HCT116 (cell line): ENCODE results near the gene NKIRAS2. TPM values are rescaled to one million over a fixed set of nuclear protein-coding genes. Genes with fewer than 3 reads are reported as not detected.

Source experiments
- ATAC-seq: fragments of 200-7000 bp; cut with Tn5 transposase; 2 replicates; pipeline ENCODE4 v1.9.1; 2020; ENCODE audit warnings: mild to moderate bottlenecking, moderate library complexity
- Bru-seq: library from RNA; stranded (reverse); fragments of 400-500 nt; gene quantifications from one replicate; lab custom pipeline; 2021; lab: Mats Ljungman, UMichigan
- BruChase-seq, 2 experiments: library from RNA; stranded (reverse); fragments of 400-500 nt; gene quantifications; one replicate each; lab custom pipeline; 2021; lab: Mats Ljungman, UMichigan
- BruUV-seq: library from RNA; stranded (reverse); fragments of 400-500 nt; replicated peaks from 2 replicates; lab custom pipeline; 2021; lab: Mats Ljungman, UMichigan
- CTCF ChIA-PET: fragments of 300-600 bp; sonication (Branson Sonifier 250); formaldehyde crosslinking; loops from one replicate; lab custom pipeline; 2021; ENCODE audit warnings: antibody characterized with exemption; lab: Charles Lee
- POLR2A ChIA-PET: fragments of 300-600, 350-600 bp; sonication (Branson Sonifier 250); formaldehyde crosslinking; loops from one replicate; lab custom pipeline; 2021; ENCODE audit warnings: antibody characterized with exemption; lab: Charles Lee
- RAD21 ChIA-PET, 2 experiments: fragments of 300-600 bp; sonication (Branson Sonifier 250); formaldehyde crosslinking; loops; one replicate each; lab custom pipeline; 2023; ENCODE audit warnings: low total read pairs in 2 of 2; ENCODE audit not compliant: uncharacterized antibody in 2 of 2, unreplicated experiment in 2 of 2, low non-redundant PET in 1 of 2; lab: Charles Lee
- DNase-seq: peaks from one replicate; pipeline ENCODE4 v3.0.0-alpha.2; 2010; ENCODE audit warnings: low read depth, low spot score
- H2AFZ ChIP-seq: fragments of 200-600 bp; shearing (Covaris generic), sonication (generic); 2 replicates; pipeline ENCODE4 v1.6.1; 2017; ENCODE audit warnings: low read depth, mixed run types, mixed read lengths, antibody characterized with exemption, low read length; ENCODE audit not compliant: poor library complexity, severe bottlenecking
- H3K27ac ChIP-seq: 2 replicates; pipeline ENCODE4 v1.5.1; 2012; ENCODE audit warnings: low read depth, low read length
- H3K27me3 ChIP-seq: fragments of 200-600 bp; sonication (generic); 2 replicates; pipeline ENCODE4 v1.6.1; 2016; ENCODE audit warnings: mixed run types, low read length, mixed read lengths; ENCODE audit not compliant: insufficient read depth
- H3K36me3 ChIP-seq, 2 experiments: fragments of 200-500 bp in 1 of 2; fragments of 200-600 bp in 1 of 2; sonication (Bioruptor generic) in 1 of 2; sonication (generic) in 1 of 2; 2 replicates each; pipeline versions ENCODE4 v1.5.1 to v1.6.1; 2014 to 2016; ENCODE audit warnings: low read length in 2 of 2, inconsistent platforms in 1 of 2, mixed read lengths in 1 of 2, mixed run types in 1 of 2; ENCODE audit not compliant: insufficient read depth in 2 of 2, control insufficient read depth in 1 of 2
- H3K4me1 ChIP-seq, 2 experiments: fragments of 200-600 bp in 1 of 2; sonication (generic) in 1 of 2; 2 replicates each; pipeline versions ENCODE4 v1.5.1 to v1.6.1; 2012 to 2017; ENCODE audit warnings: low read length in 2 of 2, inconsistent platforms in 1 of 2, mild to moderate bottlenecking in 1 of 2, mixed read lengths in 1 of 2, mixed run types in 1 of 2, moderate library complexity in 1 of 2; ENCODE audit not compliant: insufficient read depth in 2 of 2, control insufficient read depth in 1 of 2
- H3K4me2 ChIP-seq: fragments of 200-600 bp; sonication (generic); 2 replicates; pipeline ENCODE4 v1.6.1; 2017; ENCODE audit warnings: mixed run types, low read length, mixed read lengths
- H3K4me3 ChIP-seq, 2 experiments: fragments of 200-600 bp in 1 of 2; sonication (generic) in 1 of 2; replicated peaks in 1 of 2; 2 replicates each; pipeline ENCODE4 v1.5.1; 2011 to 2016; ENCODE audit warnings: low read length in 2 of 2, control low read depth in 1 of 2, low read depth in 1 of 2, mild to moderate bottlenecking in 1 of 2, mixed read lengths in 1 of 2, mixed run types in 1 of 2
- H3K79me2 ChIP-seq: fragments of 200-600 bp; sonication (generic); 2 replicates; pipeline ENCODE4 v1.6.1; 2017; ENCODE audit warnings: mild to moderate bottlenecking, mixed run types, low read length, moderate library complexity, mixed read lengths; ENCODE audit not compliant: insufficient read depth
- H3K9ac ChIP-seq: fragments of 200-600 bp; sonication (generic); 2 replicates; pipeline ENCODE4 v1.6.1; 2016; ENCODE audit warnings: low read length, mixed read lengths
- H3K9me2 ChIP-seq: fragments of 200-600 bp; sonication (generic), shearing (Covaris generic); 2 replicates; pipeline ENCODE4 v1.6.1; 2017; ENCODE audit warnings: mixed run types, mild to moderate bottlenecking, moderate library complexity; ENCODE audit not compliant: insufficient read depth
- H3K9me3 ChIP-seq, 2 experiments: fragments of 200-500 bp in 1 of 2; fragments of 200-600 bp in 1 of 2; sonication (Bioruptor generic) in 1 of 2; sonication (generic) in 1 of 2; 2 replicates each; pipeline ENCODE4 v1.6.1; 2014 to 2017; ENCODE audit warnings: low read length in 2 of 2, mixed read lengths in 2 of 2, inconsistent platforms in 1 of 2, low read depth in 1 of 2, mild to moderate bottlenecking in 1 of 2, mixed run types in 1 of 2, moderate library complexity in 1 of 2; ENCODE audit not compliant: control insufficient read depth in 1 of 2, insufficient read depth in 1 of 2
- H4K20me1 ChIP-seq: fragments of 200-600 bp; sonication (generic), shearing (Covaris generic); 2 replicates; pipeline ENCODE4 v1.6.1; 2017; ENCODE audit warnings: mixed run types, mild to moderate bottlenecking, moderate library complexity; ENCODE audit not compliant: insufficient read depth
- CBX3 ChIP-seq: IDR thresholded peaks from 2 replicates; pipeline ENCODE4 v1.6.1; 2012; ENCODE audit warnings: low read depth
- CTCF ChIP-seq, 3 experiments: fragments of 200-600 bp in 1 of 3; sonication (generic) in 1 of 3; IDR thresholded peaks in 2 of 3; conservative IDR thresholded peaks in 1 of 3; 2 replicates each; pipeline ENCODE4 v1.5.1; 2012 to 2017; ENCODE audit warnings: low read depth in 2 of 3, low read length in 2 of 3, antibody characterized with exemption in 1 of 3, borderline replicate concordance in 1 of 3, control low read depth in 1 of 3, mild to moderate bottlenecking in 1 of 3, mixed read lengths in 1 of 3, mixed run types in 1 of 3, moderate library complexity in 1 of 3; ENCODE audit not compliant: insufficient read depth in 1 of 3
- EGR1 ChIP-seq: IDR thresholded peaks from 2 replicates; pipeline ENCODE4 v1.6.1; 2012; ENCODE audit warnings: low read depth
- EZH2phosphoT487 ChIP-seq: fragments of 200-600 bp; IDR thresholded peaks from 2 replicates; pipeline ENCODE4 v1.6.1; 2018; ENCODE audit warnings: antibody characterized with exemption, borderline replicate concordance
- FOSL1 ChIP-seq: IDR thresholded peaks from 2 replicates; pipeline ENCODE4 v1.6.1; 2012; ENCODE audit warnings: low read depth
- MAX ChIP-seq: IDR thresholded peaks from 2 replicates; pipeline ENCODE4 v1.6.1; 2012
- POLR2A ChIP-seq: IDR thresholded peaks from 2 replicates; pipeline ENCODE4 v1.7.0; 2011; ENCODE audit warnings: borderline replicate concordance; ENCODE audit not compliant: insufficient read depth, insufficient read length; ENCODE audit errors: extremely low read depth
- POLR2AphosphoS5 ChIP-seq: IDR thresholded peaks from 2 replicates; pipeline ENCODE4 v1.6.1; 2011; ENCODE audit warnings: mild to moderate bottlenecking, low read depth, low read length, moderate library complexity
- SIN3A ChIP-seq: IDR thresholded peaks from 2 replicates; pipeline ENCODE4 v1.6.1; 2012; ENCODE audit warnings: low read depth
- SP1 ChIP-seq: IDR thresholded peaks from 2 replicates; pipeline ENCODE4 v1.6.1; 2012; ENCODE audit warnings: low read depth
- TCF7L2 ChIP-seq: IDR thresholded peaks from 2 replicates; pipeline ENCODE4 v1.7.0; 2011; ENCODE audit warnings: borderline replicate concordance, inconsistent platforms; ENCODE audit not compliant: insufficient read depth, insufficient read length; ENCODE audit errors: extremely low read depth
- YY1 ChIP-seq: IDR thresholded peaks from 2 replicates; pipeline ENCODE4 v1.6.1; 2011; ENCODE audit warnings: low read length, low read depth, moderate library complexity, mild to moderate bottlenecking; ENCODE audit not compliant: insufficient replicate concordance; ENCODE audit errors: extremely low read depth
- ZBTB33 ChIP-seq: IDR thresholded peaks from 2 replicates; pipeline ENCODE4 v1.6.1; 2011; ENCODE audit warnings: mild to moderate bottlenecking, low read length, moderate library complexity; ENCODE audit not compliant: insufficient replicate concordance; ENCODE audit errors: extremely low read depth
- ZFX ChIP-seq: fragments of 450-650 bp; IDR thresholded peaks from 2 replicates; pipeline ENCODE4 v1.6.1; 2017
- ZNF274 ChIP-seq: fragments of 200-500 bp; sonication (Bioruptor generic); IDR thresholded peaks from 2 replicates; pipeline ENCODE4 v1.6.1; 2014; ENCODE audit warnings: mild to moderate bottlenecking, low read depth, low read length, inconsistent platforms
- intact Hi-C: fragments of 100-400 bp; cut with micrococcal nuclease; formaldehyde crosslinking; loops from 2 replicates; pipeline ENCODE4 v1.10.0; 2022
- long read RNA-seq: library from polyadenylated mRNA; unstranded; transcript quantifications from one replicate; pipeline ENCODE4 v2.0.0, GENCODE V29; 2021; ENCODE audit not compliant: unreplicated experiment
- polyA plus RNA-seq: library from polyadenylated mRNA; unstranded; fragments of >200 nt; gene quantifications from 2 replicates; pipeline ENCODE4 v1.2.1, GENCODE V29; 2012; ENCODE audit warnings: missing spikeins
- total RNA-seq: library from RNA; stranded (reverse); gene quantifications from one replicate; pipeline ENCODE4 v1.2.1, GENCODE V29; 2021; ENCODE audit not compliant: unreplicated experiment
- TF ChIP-seq, protein P1 (sequence below): IDR thresholded peaks from 2 replicates; pipeline ENCODE4 v1.6.1; 2012

NKIRAS2 gene
- total RNA-seq, result 26.4 TPM
- 29.2 and 32.0 TPM in 2 replicates for polyA plus RNA-seq
- percentile 78 among the genes with signal in this experiment for Bru-seq, nascent RNA
- percentile 87 among the genes with signal in this experiment for BruChase-seq, experiment 1, labeled RNA remaining after a 6-hour chase
- percentile 89 among the genes with signal in this experiment for BruChase-seq, experiment 2, labeled RNA remaining after a 2-hour chase
- long read RNA-seq, transcript NKIRAS2-206 (4 exons, 1,909 nt), result major isoform, 12 of 37 reads
- long read RNA-seq, partial matches to known transcripts, result 3 of 37 reads
- long read RNA-seq, other reads (novel, unspliced or antisense), result 19 of 37 reads

DNA sequence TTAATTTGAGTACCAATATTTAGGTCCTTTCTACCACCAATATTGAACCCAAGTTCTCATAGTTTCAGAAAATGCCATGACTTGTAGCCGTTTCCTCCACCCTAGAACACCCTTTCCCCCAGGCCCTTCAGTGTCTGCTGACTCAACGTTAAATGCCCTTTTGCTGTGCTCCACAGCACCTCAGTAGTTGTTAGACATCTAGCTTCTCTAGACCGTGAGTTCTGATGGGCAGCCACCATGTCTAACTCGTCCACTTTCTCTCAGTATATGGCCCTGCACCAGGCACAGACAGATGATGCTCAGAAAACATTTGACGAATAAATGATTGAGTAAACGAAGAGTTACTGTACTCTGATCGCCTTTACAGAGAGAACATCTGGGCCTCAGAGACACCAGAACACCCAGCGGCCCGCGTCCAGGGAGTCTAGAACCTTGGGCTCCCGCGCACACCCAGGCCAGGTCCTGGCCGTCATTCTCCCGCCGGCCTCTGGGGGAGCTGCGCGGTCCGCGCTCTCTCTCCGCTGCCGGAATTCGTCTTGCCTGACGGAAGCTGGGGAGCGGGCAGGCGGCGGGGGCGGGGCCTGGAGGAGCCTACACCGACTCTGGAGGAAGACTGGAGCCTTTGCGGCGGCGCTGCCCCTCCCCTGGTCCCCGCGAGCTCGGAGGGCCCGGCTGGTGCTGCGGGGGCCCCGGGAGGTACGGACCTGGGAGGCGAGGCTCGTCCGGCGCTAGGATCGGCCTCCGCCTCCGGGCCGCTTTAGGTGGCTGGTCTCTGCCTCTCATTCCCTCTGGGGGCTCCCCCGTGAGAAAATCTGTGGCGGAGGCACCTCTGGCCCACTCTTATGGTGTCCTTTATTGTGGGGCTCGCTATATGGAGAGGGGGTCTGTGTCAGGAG, at the start of gene NKIRAS2:
TSS of gene NKIRAS2 (plus strand) at position 582 of the 896 bp plus-strand sequence. CDS start 1,488 bp downstream, outside the sequence.
- POLR2A ChIA-PET, result interaction anchor here (0.8 to 1.8 kb wide), 7 partner anchors 9 to 403 kb away, joined by 3 to 8 read pairs (median 3); partner anchors contain the start of gene CAVIN1
- peaks cover 24 to 44% of the 10 kb centered on the region in 2 experiments for H3K4me1 ChIP-seq
- BruUV-seq, result no TSS peak
- peak within 1 kb of the TSS; percentile 95 for H3K9ac ChIP-seq
- H3K4me3 ChIP-seq, result peak within 1 kb of the TSS; percentile 96
- H3K27ac ChIP-seq, result peak within 1 kb of the TSS; percentile 73
- H3K9me2 ChIP-seq, result no peaks in the 10 kb centered on the region
- peak within 1 kb of the TSS; percentile 58 for H2AFZ ChIP-seq
- no peaks in the 10 kb centered on the region for H3K9me3 ChIP-seq
- CTCF ChIA-PET, result interaction anchor here (0.6 to 4.0 kb wide), 9 partner anchors 9 to 101 kb away, joined by 3 to 16 read pairs (median 4); partner anchors contain the start of genes CNP and KAT2A
- H3K36me3 ChIP-seq, result peaks cover 7 to 9% of the 10 kb centered on the region in 2 experiments; a peak in 2 of 4 replicates
- peaks cover 43% of the 10 kb centered on the region for H3K79me2 ChIP-seq
- ATAC-seq (peak; percentile 77), DNase-seq (peak; percentile 76)
- H4K20me1 ChIP-seq, result no peaks in the 10 kb centered on the region
- no peaks in the 10 kb centered on the region for H3K27me3 ChIP-seq
- intact Hi-C loops, result loop anchor here (5.0 to 10.0 kb wide), 2 partner anchors 52 to 505 kb away; partner anchors contain the start of gene CNP
- TF ChIP-seq ZFX, result peak; percentile 24; the same call in 1 of the 2 replicates
- TF ChIP-seq POLR2AphosphoS5, result peak; percentile 84
- no peak for TF ChIP-seq EZH2phosphoT487
- TF ChIP-seq MAX, result peak; percentile 53; the same call in 1 of the 2 replicates
- TF ChIP-seq TCF7L2, result peak; percentile 19
- TF ChIP-seq FOSL1, result no peak
- peak; percentile 21; the same call in 1 of the 2 replicates for TF ChIP-seq SIN3A
- peak; percentile 87 for TF ChIP-seq YY1
- peak; percentile 83 for TF ChIP-seq EGR1
- TF ChIP-seq CTCF (IDR thresholded peaks at IDR 0.05 in 2 of 3, conservative IDR thresholded peaks at IDR 0.05 in 1 of 3; ENCODE audit: borderline replicate concordance in 1 of 3, insufficient read depth in 1 of 3, low read depth in 2 of 3, low read length in 2 of 3), result peak; percentile 57 to 91 (median 84); a peak in 5 of 6 replicates
- TF ChIP-seq CBX3, result 0 out of 2 replicates have a peak, but pooled peaks have one; percentile 72
- TF ChIP-seq ZBTB33, result peak; percentile 66
- TF ChIP-seq, protein P1, sequence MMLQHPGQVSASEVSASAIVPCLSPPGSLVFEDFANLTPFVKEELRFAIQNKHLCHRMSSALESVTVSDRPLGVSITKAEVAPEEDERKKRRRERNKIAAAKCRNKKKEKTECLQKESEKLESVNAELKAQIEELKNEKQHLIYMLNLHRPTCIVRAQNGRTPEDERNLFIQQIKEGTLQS, result no peak
- peak; percentile 54 for TF ChIP-seq SP1
- no peak for TF ChIP-seq ZNF274
- TF ChIP-seq POLR2A, result peak; percentile 69
- RAD21 ChIA-PET, result interaction anchor here (1.1 to 1.3 kb wide), 2 partner anchors 53 to 54 kb away, joined by 3 to 5 read pairs; partner anchors contain the start of gene CNP (in 2 of the 2)
- peak within 1 kb of the TSS; percentile 82 for H3K4me2 ChIP-seq
